Astrocyte (in vitro differentiated cells and primary cell): Measurements from ENCODE around the gene MICAL3. TPM values are rescaled to one million over a fixed set of nuclear protein-coding genes. Genes with fewer than 3 reads are reported as not detected.
"Not testable (repeated sequence)": the region's sequence is repeated elsewhere in the genome, so short reads cannot be mapped to it uniquely, and the experiment has no call there.

Experiments
- DNase-seq: peaks from one replicate; pipeline ENCODE4 v3.0.0-alpha.2; 2010; ENCODE audit warnings: low read depth
- FAIRE-seq: peaks from 2 replicates; lab custom pipeline; 2011; peaks lifted over from hg19 to GRCh38; lab: Jason Lieb, UNC
- H2AFZ ChIP-seq: 2 replicates; pipeline ENCODE4 v1.6.0; 2012; ENCODE audit warnings: low read depth, low read length, inconsistent platforms
- H3K27ac ChIP-seq: 2 replicates; pipeline ENCODE4 v1.5.1; 2011; ENCODE audit warnings: low read depth, low read length, inconsistent platforms
- H3K27me3 ChIP-seq: 2 replicates; pipeline ENCODE4 v1.6.0; 2011; ENCODE audit warnings: low read length, inconsistent platforms; ENCODE audit not compliant: insufficient read depth
- H3K36me3 ChIP-seq: 2 replicates; pipeline ENCODE4 v1.5.1; 2011; ENCODE audit warnings: low read length, inconsistent platforms; ENCODE audit not compliant: insufficient read depth
- H3K4me1 ChIP-seq: 2 replicates; pipeline ENCODE4 v1.5.1; 2011; ENCODE audit warnings: low read length, inconsistent platforms; ENCODE audit not compliant: insufficient read depth
- H3K4me2 ChIP-seq: 2 replicates; pipeline ENCODE4 v1.6.0; 2012; ENCODE audit warnings: low read length, inconsistent platforms
- H3K4me3 ChIP-seq: 2 replicates; pipeline ENCODE4 v1.5.1; 2011; ENCODE audit warnings: low read depth, mild to moderate bottlenecking, low read length, inconsistent platforms; ENCODE audit not compliant: insufficient read depth
- H3K79me2 ChIP-seq: 2 replicates; pipeline ENCODE4 v1.6.0; 2012; ENCODE audit warnings: mild to moderate bottlenecking, low read length, inconsistent platforms; ENCODE audit not compliant: insufficient read depth
- H3K9ac ChIP-seq: 2 replicates; pipeline ENCODE4 v1.6.0; 2012; ENCODE audit warnings: mild to moderate bottlenecking, low read length, inconsistent platforms
- H3K9me3 ChIP-seq: 2 replicates; pipeline ENCODE4 v1.5.1; 2012; ENCODE audit warnings: low read depth, mild to moderate bottlenecking, low read length, inconsistent platforms; ENCODE audit not compliant: insufficient read depth
- H4K20me1 ChIP-seq: 2 replicates; pipeline ENCODE4 v1.6.0; 2012; ENCODE audit warnings: low read length, inconsistent platforms; ENCODE audit not compliant: insufficient read depth
- H3K27ac Mint-ChIP-seq: one replicate; pipeline ENCODE4 v1.8.0; 2021; ENCODE audit warnings: mild to moderate bottlenecking, mixed read lengths; ENCODE audit not compliant: unreplicated experiment
- H3K27me3 Mint-ChIP-seq: one replicate; pipeline ENCODE4 v1.8.0; 2021; ENCODE audit warnings: low read depth, mixed read lengths; ENCODE audit not compliant: unreplicated experiment
- H3K36me3 Mint-ChIP-seq: one replicate; pipeline ENCODE4 v1.8.0; 2021; ENCODE audit warnings: low read depth, mixed read lengths; ENCODE audit not compliant: unreplicated experiment
- H3K4me1 Mint-ChIP-seq: one replicate; pipeline ENCODE4 v1.8.0; 2021; ENCODE audit warnings: low read depth, mixed read lengths; ENCODE audit not compliant: unreplicated experiment
- H3K4me3 Mint-ChIP-seq: one replicate; pipeline ENCODE4 v1.8.0; 2021; ENCODE audit warnings: mild to moderate bottlenecking, moderate library complexity, mixed read lengths; ENCODE audit not compliant: unreplicated experiment
- H3K9me3 Mint-ChIP-seq: one replicate; pipeline ENCODE4 v1.8.0; 2021; ENCODE audit warnings: mild to moderate bottlenecking, mixed read lengths; ENCODE audit not compliant: unreplicated experiment
- CTCF ChIP-seq: IDR thresholded peaks from 2 replicates; pipeline ENCODE4 v1.5.1; 2011; ENCODE audit warnings: low read depth, mild to moderate bottlenecking, inconsistent platforms, low read length, moderate library complexity; ENCODE audit not compliant: insufficient read depth
- EZH2 ChIP-seq: IDR thresholded peaks from 2 replicates; pipeline ENCODE4 v1.6.1; 2012; ENCODE audit warnings: mild to moderate bottlenecking, low read length, inconsistent platforms; ENCODE audit not compliant: insufficient read depth
- total RNA-seq: library from RNA; stranded (reverse); gene quantifications from 2 replicates; pipeline ENCODE4 v1.2.1, GENCODE V29; 2021

MICAL3 gene
- total RNA-seq, 1 donor from 2014 or later: 113 TPM

GRCh38 chr22:17994424-17995108 lies 29.8 kb downstream of the MICAL3 start:
- DNase-seq (no peak), FAIRE-seq (no peak)
- Mint-ChIP-seq H3K27me3 (no peaks in the 10 kb centered on the region), H3K4me3 (no peak overlapping the region), H3K9me3 (no peaks in the 10 kb centered on the region), H3K36me3 (no peaks in the 10 kb centered on the region), H3K4me1 (peaks cover 35% of the 10 kb centered on the region), H3K27ac (no peak overlapping the region)
- no peak overlapping the region for H3K9ac ChIP-seq
- peaks cover 94% of the 10 kb centered on the region for H3K79me2 ChIP-seq
- no peak overlapping the region for H3K4me2 ChIP-seq
- H4K20me1 ChIP-seq: peaks cover 80% of the 10 kb centered on the region
- H3K27ac ChIP-seq: no peak overlapping the region
- no peaks in the 10 kb centered on the region for H3K27me3 ChIP-seq
- no peak overlapping the region for H2AFZ ChIP-seq
- H3K9me3 ChIP-seq: no peaks in the 10 kb centered on the region
- no peak overlapping the region for H3K4me3 ChIP-seq
- TF ChIP-seq EZH2 (no peak), CTCF (no peak)
- H3K36me3 ChIP-seq: no peaks in the 10 kb centered on the region
- H3K4me1 ChIP-seq: peaks cover 14% of the 10 kb centered on the region

GRCh38 chr22:17992976-17993375 lies 31.4 kb downstream of the MICAL3 start:
- not testable (repeated sequence) for H3K4me3 Mint-ChIP-seq, DNase-seq, H3K27me3 ChIP-seq, H2AFZ ChIP-seq, H3K4me3 ChIP-seq, FAIRE-seq, H3K36me3 Mint-ChIP-seq, H3K27ac Mint-ChIP-seq, H3K4me2 ChIP-seq, H3K27me3 Mint-ChIP-seq, H3K9me3 Mint-ChIP-seq, H3K9me3 ChIP-seq, H3K9ac ChIP-seq, H3K36me3 ChIP-seq, H3K27ac ChIP-seq
- peaks cover 93% of the 10 kb centered on the region for H3K79me2 ChIP-seq
- peaks cover 40% of the 10 kb centered on the region for H3K4me1 Mint-ChIP-seq
- peaks cover 22% of the 10 kb centered on the region for H3K4me1 ChIP-seq
- H4K20me1 ChIP-seq: peaks cover 76% of the 10 kb centered on the region

- H3K27me3 Mint-ChIP-seq, FAIRE-seq, H3K36me3 Mint-ChIP-seq, H3K27ac Mint-ChIP-seq, H3K4me3 Mint-ChIP-seq, H3K9me3 ChIP-seq, H3K9me3 Mint-ChIP-seq, H3K4me3 ChIP-seq, H3K9ac ChIP-seq, H3K36me3 ChIP-seq, H3K27me3 ChIP-seq, DNase-seq, H3K4me2 ChIP-seq, H2AFZ ChIP-seq, H3K27ac ChIP-seq: not testable (repeated sequence)
- Histone ChIP-seq H3K79me2 (peaks cover 94% of the 10 kb centered on the region), H4K20me1 (peaks cover 75% of the 10 kb centered on the region), H3K4me1 (peaks cover 17% of the 10 kb centered on the region)
- peaks cover 39% of the 10 kb centered on the region for H3K4me1 Mint-ChIP-seq
Observed at GRCh38 chr22:17991992-17992391, 32.4 kb downstream of the MICAL3 start.
